ENCODE results near the gene IRF4.

IRF4 gene

GRCh38 chr6:452301-453067 lies 60.9 kb downstream of the IRF4 start:
- no peak for DNase-seq
- Histone ChIP-seq H3K4me3 (ENCODE audit: low read depth, low read length) (no peak overlapping the region), H3K36me3 (no peaks in the 10 kb centered on the region), H3K9me3 (ENCODE audit: severe bottlenecking) (peaks cover 25% of the 10 kb centered on the region), H3K27ac (no peak overlapping the region), H3K27me3 (ENCODE audit: insufficient read depth, low read depth, severe bottlenecking) (no peaks in the 10 kb centered on the region)
- TF ChIP-seq, protein P1, sequence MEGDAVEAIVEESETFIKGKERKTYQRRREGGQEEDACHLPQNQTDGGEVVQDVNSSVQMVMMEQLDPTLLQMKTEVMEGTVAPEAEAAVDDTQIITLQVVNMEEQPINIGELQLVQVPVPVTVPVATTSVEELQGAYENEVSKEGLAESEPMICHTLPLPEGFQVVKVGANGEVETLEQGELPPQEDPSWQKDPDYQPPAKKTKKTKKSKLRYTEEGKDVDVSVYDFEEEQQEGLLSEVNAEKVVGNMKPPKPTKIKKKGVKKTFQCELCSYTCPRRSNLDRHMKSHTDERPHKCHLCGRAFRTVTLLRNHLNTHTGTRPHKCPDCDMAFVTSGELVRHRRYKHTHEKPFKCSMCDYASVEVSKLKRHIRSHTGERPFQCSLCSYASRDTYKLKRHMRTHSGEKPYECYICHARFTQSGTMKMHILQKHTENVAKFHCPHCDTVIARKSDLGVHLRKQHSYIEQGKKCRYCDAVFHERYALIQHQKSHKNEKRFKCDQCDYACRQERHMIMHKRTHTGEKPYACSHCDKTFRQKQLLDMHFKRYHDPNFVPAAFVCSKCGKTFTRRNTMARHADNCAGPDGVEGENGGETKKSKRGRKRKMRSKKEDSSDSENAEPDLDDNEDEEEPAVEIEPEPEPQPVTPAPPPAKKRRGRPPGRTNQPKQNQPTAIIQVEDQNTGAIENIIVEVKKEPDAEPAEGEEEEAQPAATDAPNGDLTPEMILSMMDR (IDR thresholded peaks at IDR 0.05; ENCODE audit: low read depth, low read length) = no peak

- no peak for DNase-seq
- H3K4me3 ChIP-seq (ENCODE audit: low read depth, low read length) = no peak overlapping the region
- H3K9me3 ChIP-seq (ENCODE audit: severe bottlenecking) = peaks cover 23% of the 10 kb centered on the region
- TF ChIP-seq, protein P1 (IDR thresholded peaks at IDR 0.05; ENCODE audit: low read depth, low read length) = no peak
- H3K27ac ChIP-seq = no peak overlapping the region
- H3K27me3 ChIP-seq (ENCODE audit: insufficient read depth, low read depth, severe bottlenecking) = no peaks in the 10 kb centered on the region
- no peaks in the 10 kb centered on the region for H3K36me3 ChIP-seq
Observed at GRCh38 chr6:453152-453551, 61.6 kb downstream of the IRF4 start.

GRCh38 chr6:454148-454991 lies 62.8 kb downstream of the IRF4 start:
- TF ChIP-seq, protein P1 (IDR thresholded peaks at IDR 0.05; ENCODE audit: low read depth, low read length) = no peak
- Histone ChIP-seq H3K4me3 (ENCODE audit: low read depth, low read length) (no peak overlapping the region), H3K9me3 (ENCODE audit: severe bottlenecking) (peaks cover 13% of the 10 kb centered on the region), H3K27ac (no peak overlapping the region), H3K27me3 (ENCODE audit: insufficient read depth, low read depth, severe bottlenecking) (no peaks in the 10 kb centered on the region), H3K36me3 (no peaks in the 10 kb centered on the region)
- DNase-seq = no peak

GRCh38 chr6:455006-455585 lies 63.5 kb downstream of the IRF4 start:
- DNase-seq = no peak

DNA sequence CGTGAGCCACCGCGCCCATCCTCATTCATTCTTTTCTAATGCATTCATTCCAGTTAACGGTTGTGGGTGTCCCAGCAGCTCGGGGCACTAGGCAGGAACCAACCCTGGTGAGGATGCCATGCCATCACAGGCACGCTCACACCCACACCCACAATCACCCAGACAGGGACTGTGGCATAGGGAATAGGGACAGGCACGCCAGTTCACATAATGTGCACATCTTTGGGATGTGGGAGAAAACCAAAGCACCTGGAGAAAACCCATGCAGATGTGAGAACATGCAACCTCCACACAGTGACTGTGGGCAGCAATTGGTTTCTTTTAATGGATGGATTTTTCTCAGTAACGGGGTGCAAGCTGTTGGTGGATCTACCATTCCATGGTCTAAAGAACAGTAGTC lies 64.3 kb downstream of the IRF4 start:
- H3K36me3 ChIP-seq = no peaks in the 10 kb centered on the region
- H3K9me3 ChIP-seq (ENCODE audit: severe bottlenecking) = peaks cover 3% of the 10 kb centered on the region
- TF ChIP-seq, protein P1 (IDR thresholded peaks at IDR 0.05; ENCODE audit: low read depth, low read length) = no peak
- no peak overlapping the region for H3K27ac ChIP-seq
- no peaks in the 10 kb centered on the region for H3K27me3 ChIP-seq (ENCODE audit: insufficient read depth, low read depth, severe bottlenecking)
- no peak for DNase-seq
- no peak overlapping the region for H3K4me3 ChIP-seq (ENCODE audit: low read depth, low read length)

More at GRCh38 chr6:455006-455585, 63.5 kb downstream of the IRF4 start:
- Histone ChIP-seq H3K36me3 (no peaks in the 10 kb centered on the region), H3K4me3 (ENCODE audit: low read depth, low read length) (no peak overlapping the region), H3K9me3 (ENCODE audit: severe bottlenecking) (peaks cover 5% of the 10 kb centered on the region), H3K27me3 (ENCODE audit: insufficient read depth, low read depth, severe bottlenecking) (no peaks in the 10 kb centered on the region), H3K27ac (no peak overlapping the region)
- TF ChIP-seq, protein P1 (IDR thresholded peaks at IDR 0.05; ENCODE audit: low read depth, low read length) = no peak

Measured in WERI-Rb-1 (cell line).